ENCODE results near the gene PCK1.

PCK1 gene

DNA sequence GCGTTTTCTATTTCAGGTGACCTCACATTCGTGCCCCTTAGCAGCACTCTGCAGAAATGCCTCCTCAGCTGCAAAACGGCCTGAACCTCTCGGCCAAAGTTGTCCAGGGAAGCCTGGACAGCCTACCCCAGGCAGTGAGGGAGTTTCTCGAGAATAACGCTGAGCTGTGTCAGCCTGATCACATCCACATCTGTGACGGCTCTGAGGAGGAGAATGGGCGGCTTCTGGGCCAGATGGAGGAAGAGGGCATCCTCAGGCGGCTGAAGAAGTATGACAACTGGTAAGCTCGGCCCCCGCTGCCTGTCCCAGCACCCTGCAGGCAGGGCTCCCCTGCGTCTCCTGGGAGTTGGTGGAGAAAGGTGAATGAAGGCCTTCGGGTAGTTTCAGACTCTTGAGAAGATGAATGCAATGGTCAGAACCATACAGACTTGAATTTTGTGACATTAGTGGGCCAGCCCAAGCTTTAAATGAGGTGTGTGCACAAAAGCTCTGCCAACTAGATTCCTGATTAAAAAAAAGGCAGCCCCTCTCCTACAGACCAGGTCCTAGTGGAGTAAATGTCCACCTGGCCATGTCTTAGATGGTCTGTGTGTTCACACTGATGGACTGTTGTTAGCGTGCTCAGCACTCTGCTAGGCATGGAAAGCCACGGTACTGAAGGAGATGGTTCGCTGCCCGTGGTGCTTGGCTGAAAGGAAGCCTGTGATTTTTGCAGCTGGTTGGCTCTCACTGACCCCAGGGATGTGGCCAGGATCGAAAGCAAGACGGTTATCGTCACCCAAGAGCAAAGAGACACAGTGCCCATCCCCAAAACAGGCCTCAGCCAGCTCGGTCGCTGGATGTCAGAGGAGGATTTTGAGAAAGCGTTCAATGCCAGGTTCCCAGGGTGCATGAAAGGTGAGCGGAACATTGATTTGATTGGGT lies 708 bp downstream of the PCK1 start:
- DNase-seq (ENCODE audit: low read depth): no peak

DNA sequence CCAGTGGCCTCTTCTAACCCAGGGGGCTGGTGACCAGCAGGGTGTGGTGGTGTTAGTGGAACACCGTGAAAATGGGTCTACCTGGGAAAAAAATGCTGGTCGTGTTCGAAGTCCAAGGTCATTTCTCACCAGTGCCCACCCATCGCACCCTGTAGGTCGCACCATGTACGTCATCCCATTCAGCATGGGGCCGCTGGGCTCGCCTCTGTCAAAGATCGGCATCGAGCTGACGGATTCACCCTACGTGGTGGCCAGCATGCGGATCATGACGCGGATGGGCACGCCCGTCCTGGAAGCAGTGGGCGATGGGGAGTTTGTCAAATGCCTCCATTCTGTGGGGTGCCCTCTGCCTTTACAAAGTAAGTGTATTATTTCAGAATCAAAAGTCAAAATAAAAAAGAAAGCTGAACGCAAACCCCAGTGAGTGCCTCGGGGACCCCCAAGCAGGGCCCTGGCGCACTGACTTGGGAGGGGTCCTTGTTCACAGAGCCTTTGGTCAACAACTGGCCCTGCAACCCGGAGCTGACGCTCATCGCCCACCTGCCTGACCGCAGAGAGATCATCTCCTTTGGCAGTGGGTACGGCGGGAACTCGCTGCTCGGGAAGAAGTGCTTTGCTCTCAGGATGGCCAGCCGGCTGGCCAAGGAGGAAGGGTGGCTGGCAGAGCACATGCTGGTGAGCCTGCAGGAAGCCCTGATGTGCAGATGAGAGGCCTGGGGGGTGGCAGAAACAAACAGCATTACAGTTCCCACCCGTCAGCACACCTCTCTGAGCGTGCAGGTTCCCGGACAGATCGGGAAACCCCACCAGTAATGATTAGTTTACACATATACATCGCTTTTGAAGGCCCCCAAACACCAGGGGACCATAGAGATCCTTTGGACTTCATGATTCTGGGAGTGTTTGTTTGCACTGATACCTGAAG lies 1.9 kb downstream of the PCK1 start:
- no peak for DNase-seq (ENCODE audit: low read depth)

GRCh38 chr20:57563522-57563921 lies 2.6 kb downstream of the PCK1 start:
- no peak for DNase-seq (ENCODE audit: low read depth)

DNA sequence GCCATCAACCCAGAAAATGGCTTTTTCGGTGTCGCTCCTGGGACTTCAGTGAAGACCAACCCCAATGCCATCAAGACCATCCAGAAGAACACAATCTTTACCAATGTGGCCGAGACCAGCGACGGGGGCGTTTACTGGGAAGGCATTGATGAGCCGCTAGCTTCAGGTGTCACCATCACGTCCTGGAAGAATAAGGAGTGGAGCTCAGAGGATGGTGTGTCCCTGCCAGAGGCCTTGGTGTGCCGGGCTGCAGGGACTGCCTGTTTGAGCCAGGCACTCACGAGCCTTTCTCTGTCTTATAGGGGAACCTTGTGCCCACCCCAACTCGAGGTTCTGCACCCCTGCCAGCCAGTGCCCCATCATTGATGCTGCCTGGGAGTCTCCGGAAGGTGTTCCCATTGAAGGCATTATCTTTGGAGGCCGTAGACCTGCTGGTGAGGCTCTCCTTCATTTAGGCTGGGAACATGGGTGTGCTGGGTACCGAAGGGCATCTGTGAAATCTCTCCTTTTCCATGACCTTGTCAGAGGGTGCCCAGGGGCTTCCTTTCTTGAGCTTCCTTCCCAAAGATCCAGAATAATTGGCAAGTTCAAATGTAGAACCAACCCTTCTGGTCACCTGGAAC lies 3.4 kb downstream of the PCK1 start:
- no peak for DNase-seq (ENCODE audit: low read depth)

GRCh38 chr20:57564951-57565642 lies 4.2 kb downstream of the PCK1 start:
- DNase-seq (ENCODE audit: low read depth): no peak

DNA sequence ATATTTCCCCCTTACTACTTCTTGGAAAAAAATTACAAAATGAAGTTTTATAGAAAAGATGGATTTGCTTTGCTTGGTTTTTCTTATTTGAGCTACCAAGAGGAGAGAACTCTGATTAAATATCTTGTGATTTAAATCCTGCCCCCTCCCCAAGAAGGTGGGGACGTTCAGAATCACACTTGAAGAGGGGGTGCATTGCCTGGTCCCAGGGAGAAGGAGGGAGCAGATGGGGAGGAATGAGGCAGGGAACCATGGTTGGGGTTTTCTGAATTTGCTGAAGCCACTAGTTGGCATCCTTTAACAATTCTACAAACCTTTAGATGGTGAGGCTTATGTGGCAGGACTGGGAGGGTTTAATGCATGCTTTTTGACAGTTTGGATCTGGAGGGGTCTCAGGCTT lies 5.5 kb downstream of the PCK1 start:
- no peak for DNase-seq (ENCODE audit: low read depth)

- DNase-seq (ENCODE audit: low read depth): no peak
These were observed 6.0 kb downstream of the PCK1 start for GRCh38 chr20:57566803-57567459.

GRCh38 chr20:57567471-57568079 lies 6.7 kb downstream of the PCK1 start:
- no peak for DNase-seq (ENCODE audit: low read depth)

GRCh38 chr20:57568088-57568896 lies 7.4 kb downstream of the PCK1 start:
- DNase-seq (ENCODE audit: low read depth): no peak

GRCh38 chr20:57568960-57569359 lies 8.1 kb downstream of the PCK1 start:
- no peak for DNase-seq (ENCODE audit: low read depth)

- no peak for DNase-seq (ENCODE audit: low read depth)
These were observed 9.4 kb downstream of the PCK1 start for GRCh38 chr20:57570145-57570850.

DNA sequence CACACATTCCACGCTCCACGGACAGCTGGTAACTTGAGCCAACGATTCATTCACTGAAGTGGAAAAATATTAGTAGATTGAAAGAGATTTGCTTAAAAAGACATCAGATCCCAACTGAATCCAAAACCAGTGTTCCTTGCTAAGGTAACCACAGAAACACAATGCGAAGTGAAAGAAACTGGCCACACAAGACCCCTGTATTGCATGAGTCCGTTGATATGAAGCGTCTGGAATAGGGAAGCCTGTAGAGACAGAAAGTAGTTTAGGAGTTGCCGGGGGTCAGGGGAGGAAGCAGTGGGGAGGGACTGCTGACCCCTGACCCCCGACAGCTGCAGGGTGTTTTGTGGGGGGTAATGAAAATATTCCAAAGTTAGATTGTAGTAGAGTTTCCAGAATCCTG lies 10.0 kb downstream of the PCK1 start:
- DNase-seq (ENCODE audit: low read depth): no peak

DNA sequence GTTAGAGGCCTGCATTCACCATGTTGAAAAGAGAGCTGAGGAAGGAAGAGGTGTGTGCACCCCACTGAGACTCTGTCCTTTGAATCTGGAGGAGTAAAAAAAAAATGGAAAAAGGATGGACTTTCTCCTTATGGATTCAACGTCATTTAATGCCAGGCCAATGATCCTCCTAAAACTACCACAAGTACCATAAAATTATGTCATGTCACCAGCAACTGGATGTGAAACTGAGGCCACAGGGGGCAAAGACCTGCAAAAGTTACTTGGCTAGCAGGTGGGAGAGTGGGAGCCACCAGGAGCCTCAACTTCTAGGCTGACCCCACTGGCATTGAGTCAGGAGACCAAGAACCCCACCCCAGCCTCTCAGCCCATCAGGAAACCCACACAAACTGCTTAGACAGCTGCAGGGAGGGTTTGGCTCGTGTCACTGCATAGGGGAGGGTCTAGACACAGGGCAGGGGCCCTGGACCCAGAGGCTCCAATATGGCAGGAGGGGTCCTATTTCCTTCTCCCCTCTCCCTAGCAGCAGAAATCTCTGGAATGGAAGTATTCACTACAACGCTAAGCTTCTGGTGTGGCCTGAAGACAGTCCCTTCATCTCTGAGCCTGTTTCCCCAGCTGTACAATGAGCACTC lies 11.0 kb downstream of the PCK1 start:
- DNase-seq (ENCODE audit: low read depth): no peak

- DNase-seq (ENCODE audit: low read depth): no peak
These were observed 12.3 kb downstream of the PCK1 start for GRCh38 chr20:57573242-57573641.

DNA sequence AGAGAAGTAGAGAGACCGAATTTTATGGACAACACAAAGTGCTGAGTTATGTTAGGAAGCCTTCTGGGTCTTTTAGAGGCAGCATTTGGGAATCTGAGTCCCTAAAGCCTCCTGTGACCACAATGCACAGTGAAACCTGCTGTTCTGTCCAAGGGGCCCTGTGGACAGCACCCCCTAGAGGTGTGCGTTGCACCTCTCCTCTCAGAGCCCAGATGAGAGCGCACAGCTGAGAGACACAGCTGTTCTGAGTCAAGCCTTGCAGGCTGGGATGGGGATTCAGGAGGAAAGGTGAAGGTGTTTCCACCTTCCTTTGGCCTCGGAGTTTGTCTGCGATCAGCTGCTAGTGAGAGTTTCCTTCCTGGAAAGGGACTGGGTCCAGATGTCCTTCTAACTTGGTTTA lies 13.0 kb downstream of the PCK1 start:
- no peak for DNase-seq (ENCODE audit: low read depth)

DNA sequence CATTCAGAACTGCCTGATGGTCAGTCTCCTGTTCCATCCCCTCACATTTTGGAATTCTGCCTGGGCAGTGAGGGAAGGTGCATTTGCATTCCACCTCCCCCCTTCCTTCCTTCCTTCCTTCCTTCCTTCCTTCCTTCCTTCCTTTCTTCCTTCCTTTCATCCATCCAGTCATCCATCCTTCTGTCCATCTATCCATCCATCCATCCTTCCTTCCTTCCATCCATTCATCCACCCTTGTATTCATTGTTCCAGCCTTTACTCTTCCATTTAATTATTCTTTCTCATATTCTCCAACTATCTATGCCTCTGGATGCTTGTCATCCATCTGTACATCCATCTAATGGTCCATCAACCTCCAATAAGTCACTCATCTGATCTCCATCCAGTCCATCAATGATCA lies 14.0 kb downstream of the PCK1 start:
- DNase-seq (ENCODE audit: low read depth): no peak

DNA sequence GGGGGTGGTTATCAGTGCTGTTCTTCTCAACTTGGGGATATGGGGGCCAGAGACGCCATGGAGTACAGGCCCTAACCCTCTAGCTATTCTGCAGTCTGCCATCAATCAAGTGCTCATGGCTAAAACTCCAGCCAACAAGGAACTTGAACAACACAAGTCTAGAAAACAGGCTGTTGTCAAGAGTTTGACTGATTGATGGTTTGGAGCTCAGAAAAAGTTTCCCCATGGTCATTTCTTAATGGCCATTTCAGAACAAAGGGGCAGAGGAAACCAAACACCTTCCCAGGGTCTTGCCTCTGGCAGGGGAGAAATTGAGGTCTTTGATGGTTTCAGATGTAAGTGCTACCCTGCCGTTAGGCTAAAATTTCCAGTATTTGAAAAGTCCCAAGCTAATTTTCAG lies 15.1 kb downstream of the PCK1 start:
- no peak for DNase-seq (ENCODE audit: low read depth)

GRCh38 chr20:57576617-57577550 lies 16.0 kb downstream of the PCK1 start:
- DNase-seq (ENCODE audit: low read depth): no peak

All from fibroblast of the conjunctiva (primary cell).